ENCODE measurements around the gene OR2V2.

DNA sequence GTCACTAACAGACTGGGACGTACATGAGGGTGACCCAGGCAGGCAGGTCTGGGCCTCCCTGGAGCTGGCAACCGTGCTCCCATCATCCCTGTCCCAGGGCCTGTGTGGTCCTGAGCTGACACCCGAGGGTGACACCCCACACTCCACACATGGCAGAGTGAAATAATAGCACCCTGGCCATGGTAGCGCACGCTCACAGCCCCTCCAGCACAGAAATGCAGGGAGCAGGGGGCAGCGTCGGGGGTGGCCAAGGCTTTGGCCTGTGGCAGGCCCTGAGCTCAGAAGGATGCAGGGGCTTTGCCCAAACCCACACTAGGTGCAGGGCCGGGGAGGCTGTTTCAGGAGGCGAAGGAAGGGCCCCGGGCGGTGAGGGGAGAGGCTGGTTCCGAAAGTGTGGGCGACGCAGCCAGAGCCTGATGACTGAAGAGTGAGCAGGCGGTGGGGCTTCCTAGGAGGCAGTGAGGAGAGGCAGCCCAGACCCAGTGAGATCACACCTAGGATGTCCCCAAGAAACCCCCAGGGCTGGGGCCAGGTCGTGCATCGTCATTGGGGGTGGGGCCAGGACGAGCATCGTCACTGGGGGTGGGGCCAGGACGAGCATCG lies 12.9 kb downstream of the OR2V2 start:
- TF ChIP-seq RARB (CRISPR knock-in tag; IDR thresholded peaks at IDR 0.05) (no peak), ZFP3 (CRISPR knock-in tag; IDR thresholded peaks at IDR 0.05) (no peak), ZNF8 (CRISPR knock-in tag; IDR thresholded peaks at IDR 0.05) (no peak), ZNF70 (CRISPR knock-in tag; IDR thresholded peaks at IDR 0.05) (no peak), TSHZ2 (CRISPR knock-in tag; IDR thresholded peaks at IDR 0.05) (no peak)
